ENCODE measurements around the gene TTC4.
A peak's percentile ranks its signal among the peaks of the same experiment; 100 is the strongest.

Gene TTC4

GRCh38 chr1:54715493-54716298 is at the start of gene TTC4:
Gene TTC4 (plus strand): TSS chr1:54715861. CDS start chr1:54715909, 48 bp downstream.
- H3K27ac ChIP-seq, result peak within 1 kb of the TSS; percentile 87
- DNase-seq (ENCODE audit: low read depth, low spot score), result peak; percentile 24

- DNase-seq (ENCODE audit: low read depth, low spot score), result no peak
- H3K27ac ChIP-seq, result no peak overlapping the region
Measured at GRCh38 chr1:54666333-54666732, 49.3 kb upstream of the TTC4 start.

- H3K27ac ChIP-seq, result no peak overlapping the region
- DNase-seq (ENCODE audit: low read depth, low spot score), result no peak
Measured at GRCh38 chr1:54667797-54668196, 47.9 kb upstream of the TTC4 start.

- DNase-seq (ENCODE audit: low read depth, low spot score), result no peak
- H3K27ac ChIP-seq, result no peak overlapping the region
Measured at GRCh38 chr1:54668567-54668966, 47.1 kb upstream of the TTC4 start.

GRCh38 chr1:54671985-54672608 is 43.6 kb upstream of the TTC4 start:
- no peak for DNase-seq (ENCODE audit: low read depth, low spot score)
- no peak overlapping the region for H3K27ac ChIP-seq

GRCh38 chr1:54678776-54679643 is 36.7 kb upstream of the TTC4 start:
- H3K27ac ChIP-seq, result no peak overlapping the region

GRCh38 chr1:54679706-54680105 is 36.0 kb upstream of the TTC4 start:
- H3K27ac ChIP-seq, result no peak overlapping the region
- DNase-seq (ENCODE audit: low read depth, low spot score), result no peak

More at GRCh38 chr1:54678776-54679643, 36.7 kb upstream of the TTC4 start:
- DNase-seq (ENCODE audit: low read depth, low spot score), result no peak

- DNase-seq (ENCODE audit: low read depth, low spot score), result no peak
- H3K27ac ChIP-seq, result no peak overlapping the region
Measured at GRCh38 chr1:54680387-54680786, 35.3 kb upstream of the TTC4 start.

- DNase-seq (ENCODE audit: low read depth, low spot score), result no peak
- no peak overlapping the region for H3K27ac ChIP-seq
Measured at GRCh38 chr1:54681358-54681757, 34.3 kb upstream of the TTC4 start.

- no peak overlapping the region for H3K27ac ChIP-seq
- no peak for DNase-seq (ENCODE audit: low read depth, low spot score)
Measured at GRCh38 chr1:54683453-54683852, 32.2 kb upstream of the TTC4 start.

GRCh38 chr1:54685335-54685905 is 30.2 kb upstream of the TTC4 start:
- H3K27ac ChIP-seq, result no peak overlapping the region
- no peak for DNase-seq (ENCODE audit: low read depth, low spot score)

GRCh38 chr1:54686155-54686554 is 29.5 kb upstream of the TTC4 start:
- DNase-seq (ENCODE audit: low read depth, low spot score), result no peak
- H3K27ac ChIP-seq, result no peak overlapping the region

GRCh38 chr1:54694771-54695170 is 20.9 kb upstream of the TTC4 start:
- no peak for DNase-seq (ENCODE audit: low read depth, low spot score)
- H3K27ac ChIP-seq, result no peak overlapping the region

GRCh38 chr1:54695221-54695620 is 20.4 kb upstream of the TTC4 start:
- H3K27ac ChIP-seq, result no peak overlapping the region
- no peak for DNase-seq (ENCODE audit: low read depth, low spot score)

- H3K27ac ChIP-seq, result no peak overlapping the region
- DNase-seq (ENCODE audit: low read depth, low spot score), result no peak
Measured at GRCh38 chr1:54695764-54696163, 19.9 kb upstream of the TTC4 start.

- DNase-seq (ENCODE audit: low read depth, low spot score), result no peak
- H3K27ac ChIP-seq, result no peak overlapping the region
Measured at GRCh38 chr1:54696262-54696661, 19.4 kb upstream of the TTC4 start.

- no peak overlapping the region for H3K27ac ChIP-seq
- DNase-seq (ENCODE audit: low read depth, low spot score), result no peak
Measured at GRCh38 chr1:54697896-54698295, 17.8 kb upstream of the TTC4 start.

- no peak overlapping the region for H3K27ac ChIP-seq
- DNase-seq (ENCODE audit: low read depth, low spot score), result no peak
Measured at GRCh38 chr1:54698346-54698745, 17.3 kb upstream of the TTC4 start.

GRCh38 chr1:54699936-54700525 is 15.6 kb upstream of the TTC4 start:
- DNase-seq (ENCODE audit: low read depth, low spot score), result no peak

GRCh38 chr1:54701066-54701465 is 14.6 kb upstream of the TTC4 start:
- no peak overlapping the region for H3K27ac ChIP-seq
- DNase-seq (ENCODE audit: low read depth, low spot score), result no peak

More at GRCh38 chr1:54699936-54700525, 15.6 kb upstream of the TTC4 start:
- no peak overlapping the region for H3K27ac ChIP-seq

Measured in epithelial cell of prostate (primary cell).